ELF-1 (cell line): ENCODE measurements around the gene CLEC2B.
A peak's percentile ranks its signal among the peaks of the same experiment; 100 is the strongest.

Experiments used
- DNase-seq: peaks from one replicate; pipeline ENCODE4 v3.0.0-alpha.2; 2016; ENCODE audit warnings: low read depth, low spot score

Gene CLEC2B

GRCh38 chr12:9870286-9870866 lies 1.2 kb upstream of the CLEC2B start:
- no peak for DNase-seq

- DNase-seq = no peak
Measured at GRCh38 chr12:9868951-9869306, 225 bp downstream of the CLEC2B start.

- DNase-seq = no peak
Measured at GRCh38 chr12:9868311-9868801, 798 bp downstream of the CLEC2B start.

- DNase-seq = no peak
Measured at GRCh38 chr12:9867531-9867930, 1.6 kb downstream of the CLEC2B start.

GRCh38 chr12:9866860-9867269 lies 2.3 kb downstream of the CLEC2B start:
- no peak for DNase-seq

- no peak for DNase-seq
Measured at GRCh38 chr12:9864913-9865675, 4.1 kb downstream of the CLEC2B start.

GRCh38 chr12:9858135-9858534 lies 11.0 kb downstream of the CLEC2B start:
- no peak for DNase-seq

- no peak for DNase-seq
Measured at GRCh38 chr12:9856894-9857293, 12.3 kb downstream of the CLEC2B start.

GRCh38 chr12:9856151-9856550 lies 13.0 kb downstream of the CLEC2B start:
- DNase-seq = no peak

GRCh38 chr12:9851927-9852326 lies 17.2 kb downstream of the CLEC2B start:
- DNase-seq = no peak

GRCh38 chr12:9851050-9851449 lies 18.1 kb downstream of the CLEC2B start:
- DNase-seq = no peak

- no peak for DNase-seq
Measured at GRCh38 chr12:9848899-9849298, 20.3 kb downstream of the CLEC2B start.

GRCh38 chr12:9843407-9843806 lies 25.7 kb downstream of the CLEC2B start:
- DNase-seq = no peak

- no peak for DNase-seq
Measured at GRCh38 chr12:9831720-9832119, 37.4 kb downstream of the CLEC2B start.

- DNase-seq = no peak
Measured at GRCh38 chr12:9829982-9830381, 39.2 kb downstream of the CLEC2B start.

GRCh38 chr12:9829483-9829882 lies 39.7 kb downstream of the CLEC2B start:
- DNase-seq = no peak

GRCh38 chr12:9827209-9827888 lies 41.8 kb downstream of the CLEC2B start, which contains the start of gene KLRF1:
TSS of gene KLRF1 (plus strand) at chr12:9827481. CDS start at chr12:9827545, 64 bp downstream.
- no peak for DNase-seq

- DNase-seq = no peak
Measured at GRCh38 chr12:9820281-9820930, 48.7 kb downstream of the CLEC2B start.

- peak; percentile 88 for DNase-seq
Measured at GRCh38 chr12:9813821-9814798, 55.0 kb downstream of the CLEC2B start.

GRCh38 chr12:9811621-9812020 lies 57.5 kb downstream of the CLEC2B start:
- DNase-seq = no peak

GRCh38 chr12:9810671-9811070 lies 58.5 kb downstream of the CLEC2B start:
- DNase-seq = no peak
